B cell (primary cell): ENCODE results near the gene AMZ1. TPM values are rescaled to one million over a fixed set of nuclear protein-coding genes. Genes with fewer than 3 reads are reported as not detected.

Experiments
- ATAC-seq: fragments of 200-7000 bp; cut with Tn5 transposase; one replicate; pipeline ENCODE4 v1.10.0; 2021; ENCODE audit warnings: low read depth, mild to moderate bottlenecking, moderate number of reproducible peaks, moderate library complexity
- CTCF ChIA-PET: fragments of 350-600 bp; sonication (Branson Sonifier 250); formaldehyde crosslinking; loops from one replicate; lab custom pipeline; 2021; ENCODE audit warnings: antibody characterized with exemption, inconsistent platforms; lab: Charles Lee
- POLR2A ChIA-PET: fragments of 350-600 bp; sonication (Branson Sonifier 250); formaldehyde crosslinking; loops from one replicate; lab custom pipeline; 2021; ENCODE audit warnings: antibody characterized with exemption; lab: Charles Lee
- DNase-seq: peaks from one replicate; pipeline ENCODE4 v3.0.0; 2013
- H2AFZ ChIP-seq: 2 replicates; pipeline ENCODE4 v1.6.1; 2012; ENCODE audit warnings: mild to moderate bottlenecking, low read depth, low read length; ENCODE audit not compliant: insufficient read depth, poor library complexity, severe bottlenecking
- H3K27ac ChIP-seq, 2 donors: 1 replicate in 1 of 2; 2 replicates in 1 of 2; pipeline ENCODE4 v1.5.1; 2012 to 2013; ENCODE audit warnings: low read length in 2 of 2, mild to moderate bottlenecking in 2 of 2, moderate library complexity in 1 of 2
- H3K27me3 ChIP-seq, 4 experiments: fragments of 200-600 bp in 1 of 4; sonication (generic) in 1 of 4; replicated peaks in 1 of 4; 1 replicate in 2 of 4; 2 replicates in 2 of 4; pipeline versions ENCODE4 v1.6.1 to v1.7.0; 2013 to 2016; ENCODE audit warnings: low read length in 3 of 4, mild to moderate bottlenecking in 2 of 4, mixed read lengths in 1 of 4, moderate library complexity in 1 of 4; ENCODE audit not compliant: insufficient read depth in 4 of 4, control insufficient read depth in 3 of 4; ENCODE audit errors: control extremely low read depth in 1 of 4
- H3K36me3 ChIP-seq, 2 experiments: replicated peaks in 1 of 2; 1 replicate in 1 of 2; 2 replicates in 1 of 2; pipeline versions ENCODE4 v1.6.1 to v1.7.1; 2013; ENCODE audit warnings: low read length in 1 of 2; ENCODE audit not compliant: insufficient read depth in 2 of 2, control insufficient read depth in 1 of 2; ENCODE audit errors: control extremely low read depth in 1 of 2, extremely low read depth in 1 of 2
- H3K4me1 ChIP-seq, 2 donors: fragments of 200-600 bp in 1 of 2; sonication (generic) in 1 of 2; 1 replicate in 1 of 2; 2 replicates in 1 of 2; pipeline versions ENCODE4 v1.5.1 to v1.6.1; 2013 to 2017; ENCODE audit warnings: low read length in 2 of 2; ENCODE audit not compliant: control insufficient read depth in 2 of 2, insufficient read depth in 2 of 2
- H3K4me2 ChIP-seq: replicated peaks from 2 replicates; pipeline ENCODE3; 2012; ENCODE audit warnings: mild to moderate bottlenecking, low read depth, low read length; ENCODE audit not compliant: poor library complexity, severe bottlenecking
- H3K4me3 ChIP-seq, 5 experiments: fragments of 200-600 bp in 1 of 5; sonication (generic) in 1 of 5; 1 replicate in 3 of 5; 2 replicates in 2 of 5; pipeline versions ENCODE4 v1.5.1 to v1.7.0; 2011 to 2016; ENCODE audit warnings: low read length in 4 of 5, mild to moderate bottlenecking in 4 of 5, low read depth in 2 of 5, control low read depth in 1 of 5, moderate library complexity in 1 of 5; ENCODE audit not compliant: insufficient read depth in 1 of 5; ENCODE audit errors: control extremely low read depth in 1 of 5, extremely low read depth in 1 of 5
- H3K79me2 ChIP-seq: fragments of 200-600 bp; sonication (generic); one replicate; pipeline ENCODE4 v1.6.0; 2016; ENCODE audit warnings: low read length; ENCODE audit not compliant: control insufficient read depth, insufficient read depth
- H3K9ac ChIP-seq: fragments of 200-600 bp; sonication (generic); 2 replicates; pipeline ENCODE4 v1.6.1; 2017; ENCODE audit warnings: mild to moderate bottlenecking, low read length, moderate library complexity
- H3K9me3 ChIP-seq, 3 donors: one replicate each; pipeline versions ENCODE4 v1.6.1 to v1.7.1; 2013; ENCODE audit warnings: low read length in 2 of 3; ENCODE audit not compliant: control insufficient read depth in 2 of 3, insufficient read depth in 1 of 3; ENCODE audit errors: control extremely low read depth in 1 of 3
- H4K20me1 ChIP-seq: 2 replicates; pipeline ENCODE4 v1.6.0; 2012; ENCODE audit warnings: mild to moderate bottlenecking, low read length; ENCODE audit not compliant: insufficient read depth, control insufficient read depth, poor library complexity, severe bottlenecking
- H3K27ac Mint-ChIP-seq: one replicate; pipeline ENCODE4 v1.8.0; 2021; ENCODE audit warnings: mixed read lengths
- H3K27me3 Mint-ChIP-seq: one replicate; pipeline ENCODE4 v1.8.0; 2021; ENCODE audit warnings: mixed read lengths
- H3K4me1 Mint-ChIP-seq: one replicate; pipeline ENCODE4 v1.8.0; 2021; ENCODE audit warnings: mixed read lengths
- H3K4me3 Mint-ChIP-seq: one replicate; pipeline ENCODE4 v1.8.0; 2021; ENCODE audit warnings: mixed read lengths
- H3K9me3 Mint-ChIP-seq: one replicate; pipeline ENCODE4 v1.8.0; 2022; ENCODE audit warnings: mixed read lengths; ENCODE audit not compliant: insufficient read depth
- EZH2 ChIP-seq: IDR thresholded peaks from 2 replicates; pipeline ENCODE4 v1.6.1; 2012; ENCODE audit warnings: borderline replicate concordance, low read depth, mild to moderate bottlenecking, moderate library complexity, low read length; ENCODE audit not compliant: insufficient read depth, poor library complexity, severe bottlenecking
- WGBS: methylation state at CpG from one replicate; pipeline ENCODE4 v1.1.5; 2013; ENCODE audit warnings: missing lambda C conversion rate; ENCODE audit not compliant: insufficient coverage; 5-methylcytosine and 5-hydroxymethylcytosine counted together
- intact Hi-C: fragments of 100-400 bp; cut with micrococcal nuclease; formaldehyde crosslinking; loops from one replicate; pipeline ENCODE4 v1.10.0; 2022
- polyA plus RNA-seq: library from polyadenylated mRNA; depleted of rRNA; stranded (reverse); fragments of >200 nt; gene quantifications from 2 replicates; pipeline ENCODE4 v1.2.3, GENCODE V29; 2012
- total RNA-seq, 2 donors: library from RNA; stranded (reverse); fragments of 120-200 nt in 1 of 2; gene quantifications; 1 replicate in 1 of 2; 2 replicates in 1 of 2; pipeline versions ENCODE4 v1.2.3 to v1.2.4, GENCODE V29; 2013 to 2022
- TF ChIP-seq, protein P1 (sequence below): fragments of 200-600 bp; IDR thresholded peaks from one replicate; pipeline ENCODE4 v1.8.0; 2022; ENCODE audit warnings: antibody characterized with exemption, mild to moderate bottlenecking

Gene AMZ1
- total and polyA plus RNA-seq, 2 donors (not counting 1 experiment from before 2014, with no cell fraction given) = 0.73 to 13.2 TPM

DNA sequence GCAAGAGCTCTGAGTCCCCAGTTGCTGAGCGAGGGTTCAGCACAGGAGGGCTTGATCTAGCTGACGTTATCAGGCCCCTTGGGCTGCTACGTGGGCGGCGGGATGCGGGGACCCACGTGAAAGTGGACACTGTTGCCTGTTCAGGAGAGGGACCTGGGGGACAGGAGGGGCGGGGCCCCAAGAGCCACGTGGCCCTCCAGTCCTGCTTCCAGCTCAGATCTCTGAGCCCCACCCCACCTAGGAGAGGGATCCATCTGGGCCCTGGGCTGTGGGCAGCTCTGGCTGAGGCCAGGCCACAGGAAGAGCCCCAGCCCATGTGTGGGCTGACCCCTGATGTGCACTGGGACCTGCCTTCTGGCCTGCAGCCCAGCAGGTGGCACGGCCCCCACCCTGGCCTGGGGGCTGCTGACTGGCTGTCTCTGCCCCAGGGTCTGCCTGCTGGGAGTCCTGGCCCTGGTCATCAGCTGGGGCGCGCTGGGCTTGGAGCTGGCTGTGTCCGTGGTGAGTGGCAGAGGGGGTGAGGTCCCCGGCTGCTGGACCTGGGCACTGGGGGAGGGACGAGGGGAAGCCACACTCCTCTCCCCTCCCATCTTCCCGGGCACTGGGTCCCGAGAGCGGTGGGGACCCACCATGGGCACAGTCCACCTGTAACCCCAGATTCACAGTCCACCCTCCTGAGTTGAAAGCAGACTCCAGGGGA lies 38.7 kb upstream of the AMZ1 start:
- no peak overlapping the region for H3K27ac ChIP-seq
- H3K27me3 Mint-ChIP-seq = no peaks in the 10 kb centered on the region
- no peaks in the 10 kb centered on the region for H3K9me3 Mint-ChIP-seq
- DNase-seq = no peak
- no peaks in the 10 kb centered on the region for H3K27me3 ChIP-seq
- peaks cover 15% of the 10 kb centered on the region for H3K79me2 ChIP-seq
- intact Hi-C loops = no loop called here
- peaks cover 15% of the 10 kb centered on the region for H3K4me1 Mint-ChIP-seq
- H3K9me3 ChIP-seq = no peaks in the 10 kb centered on the region
- WGBS = 93% methylated on average over 14 of the region's 18 CpGs
- no peak for TF ChIP-seq EZH2
- TF ChIP-seq, protein P1, sequence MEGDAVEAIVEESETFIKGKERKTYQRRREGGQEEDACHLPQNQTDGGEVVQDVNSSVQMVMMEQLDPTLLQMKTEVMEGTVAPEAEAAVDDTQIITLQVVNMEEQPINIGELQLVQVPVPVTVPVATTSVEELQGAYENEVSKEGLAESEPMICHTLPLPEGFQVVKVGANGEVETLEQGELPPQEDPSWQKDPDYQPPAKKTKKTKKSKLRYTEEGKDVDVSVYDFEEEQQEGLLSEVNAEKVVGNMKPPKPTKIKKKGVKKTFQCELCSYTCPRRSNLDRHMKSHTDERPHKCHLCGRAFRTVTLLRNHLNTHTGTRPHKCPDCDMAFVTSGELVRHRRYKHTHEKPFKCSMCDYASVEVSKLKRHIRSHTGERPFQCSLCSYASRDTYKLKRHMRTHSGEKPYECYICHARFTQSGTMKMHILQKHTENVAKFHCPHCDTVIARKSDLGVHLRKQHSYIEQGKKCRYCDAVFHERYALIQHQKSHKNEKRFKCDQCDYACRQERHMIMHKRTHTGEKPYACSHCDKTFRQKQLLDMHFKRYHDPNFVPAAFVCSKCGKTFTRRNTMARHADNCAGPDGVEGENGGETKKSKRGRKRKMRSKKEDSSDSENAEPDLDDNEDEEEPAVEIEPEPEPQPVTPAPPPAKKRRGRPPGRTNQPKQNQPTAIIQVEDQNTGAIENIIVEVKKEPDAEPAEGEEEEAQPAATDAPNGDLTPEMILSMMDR = no peak
- no peak overlapping the region for H3K4me3 Mint-ChIP-seq
- no peak overlapping the region for H2AFZ ChIP-seq
- no peaks in the 10 kb centered on the region for H4K20me1 ChIP-seq
- ATAC-seq = no peak
- H3K9ac ChIP-seq = no peak overlapping the region
- H3K4me1 ChIP-seq = peaks cover 15 to 19% of the 10 kb centered on the region in 2 donors
- no peak overlapping the region for H3K4me2 ChIP-seq
- H3K36me3 ChIP-seq = peaks cover 0 to 17% of the 10 kb centered on the region in 2 experiments
- no peak overlapping the region for H3K4me3 ChIP-seq
- H3K27ac Mint-ChIP-seq = no peak overlapping the region
- ChIA-PET POLR2A (no interaction called here), CTCF (no interaction called here)

DNA sequence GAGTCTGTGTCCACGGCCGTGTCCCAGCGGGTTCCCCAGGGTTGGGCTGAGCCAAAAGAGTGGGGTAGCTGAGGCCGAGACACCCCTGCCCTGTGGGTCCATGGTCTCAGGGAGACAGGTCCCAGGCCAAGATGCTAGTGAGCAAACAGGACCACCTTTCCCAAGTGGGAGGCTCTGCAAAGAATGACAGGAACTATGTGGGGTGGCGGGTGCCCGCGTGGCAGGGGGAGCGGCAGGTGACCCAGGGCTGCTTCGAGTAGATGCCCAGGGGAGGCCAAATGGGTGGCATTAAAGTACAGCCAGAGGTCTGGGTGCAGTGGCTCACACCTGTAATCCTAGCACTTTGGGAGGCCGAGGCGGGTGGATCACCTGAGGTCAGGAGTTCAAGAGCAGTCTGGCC lies 38.0 kb upstream of the AMZ1 start:
- DNase-seq (no peak), ATAC-seq (no peak)
- no peak overlapping the region for H2AFZ ChIP-seq
- no peaks in the 10 kb centered on the region for H4K20me1 ChIP-seq
- TF ChIP-seq EZH2 = no peak
- TF ChIP-seq, protein P1 = no peak
- Mint-ChIP-seq H3K27ac (no peak overlapping the region), H3K4me3 (no peak overlapping the region), H3K9me3 (no peaks in the 10 kb centered on the region), H3K4me1 (peaks cover 8% of the 10 kb centered on the region), H3K27me3 (no peaks in the 10 kb centered on the region)
- no peaks in the 10 kb centered on the region for H3K9me3 ChIP-seq
- ChIA-PET POLR2A (no interaction called here), CTCF (interaction anchor here (0.7 kb wide), 1 partner anchor 62 kb away, joined by 3 read pairs; no protein-coding TSS in a partner anchor)
- H3K9ac ChIP-seq = no peak overlapping the region
- peaks cover 9% of the 10 kb centered on the region for H3K79me2 ChIP-seq
- 97% methylated on average over 7 of the region's 11 CpGs for WGBS
- H3K36me3 ChIP-seq = peaks cover 0 to 17% of the 10 kb centered on the region in 2 experiments
- no peak overlapping the region for H3K4me2 ChIP-seq
- H3K4me1 ChIP-seq = peaks cover 8 to 12% of the 10 kb centered on the region in 2 donors
- intact Hi-C loops = no loop called here
- no peaks in the 10 kb centered on the region for H3K27me3 ChIP-seq
- H3K27ac ChIP-seq = no peak overlapping the region
- no peak overlapping the region for H3K4me3 ChIP-seq
